Fibroblast of villous mesenchyme (primary cell): ENCODE measurements around the gene KMT2E. TPM values are rescaled to one million over a fixed set of nuclear protein-coding genes. Genes with fewer than 3 reads are reported as not detected.

Source experiments
- DNase-seq: peaks from one replicate; pipeline ENCODE4 v3.0.0-alpha.2; 2010; ENCODE audit warnings: low read depth
- H3K4me3 ChIP-seq: 2 replicates; pipeline ENCODE4 v1.5.1; 2011; ENCODE audit warnings: low read depth, mild to moderate bottlenecking, low read length
- CTCF ChIP-seq: IDR thresholded peaks from 2 replicates; pipeline ENCODE4 v1.5.1; 2012; ENCODE audit warnings: low read depth, mild to moderate bottlenecking, low read length; ENCODE audit not compliant: insufficient read depth
- total RNA-seq: library from RNA; depleted of rRNA; stranded (reverse); fragments of >200 nt; gene quantifications from 2 replicates; pipeline ENCODE4 v1.2.3, GENCODE V29; 2012

KMT2E gene
- total RNA-seq, 1 donor = 110 TPM

DNA sequence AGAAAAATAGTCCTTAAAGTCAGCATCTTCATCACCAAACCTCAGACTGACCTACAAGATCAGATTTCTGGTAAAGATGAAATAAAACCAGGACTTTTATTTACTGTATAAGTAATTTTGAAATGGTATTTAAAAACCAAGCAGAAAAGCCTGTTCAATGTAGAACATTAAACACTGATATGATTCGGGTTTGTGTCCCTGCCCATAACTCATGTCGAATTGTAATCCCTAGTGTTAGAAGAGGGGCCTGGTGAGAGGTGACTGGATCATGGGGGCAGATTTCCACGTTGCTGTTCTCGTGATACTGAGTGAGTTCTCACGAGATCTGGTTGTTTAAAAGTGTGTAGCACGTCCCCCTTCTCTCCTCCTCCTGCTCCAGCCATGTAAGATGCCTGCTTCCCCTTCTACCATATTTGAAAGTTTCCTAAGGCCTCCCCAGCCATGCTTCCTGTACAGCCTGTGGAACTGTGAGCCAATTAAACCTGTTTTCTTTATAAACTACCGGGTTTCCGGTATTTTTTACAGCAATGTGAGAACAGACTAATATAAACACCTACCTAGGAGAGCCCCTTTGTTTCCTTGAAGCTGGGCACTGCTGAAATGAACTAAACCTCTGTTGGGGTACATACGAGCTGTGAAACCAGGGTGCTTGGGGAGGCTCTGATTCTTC, 120.1 kb downstream of the KMT2E start:
- H3K4me3 ChIP-seq = no peak overlapping the region
- DNase-seq = peak; percentile 8
- TF ChIP-seq CTCF = no peak

DNA sequence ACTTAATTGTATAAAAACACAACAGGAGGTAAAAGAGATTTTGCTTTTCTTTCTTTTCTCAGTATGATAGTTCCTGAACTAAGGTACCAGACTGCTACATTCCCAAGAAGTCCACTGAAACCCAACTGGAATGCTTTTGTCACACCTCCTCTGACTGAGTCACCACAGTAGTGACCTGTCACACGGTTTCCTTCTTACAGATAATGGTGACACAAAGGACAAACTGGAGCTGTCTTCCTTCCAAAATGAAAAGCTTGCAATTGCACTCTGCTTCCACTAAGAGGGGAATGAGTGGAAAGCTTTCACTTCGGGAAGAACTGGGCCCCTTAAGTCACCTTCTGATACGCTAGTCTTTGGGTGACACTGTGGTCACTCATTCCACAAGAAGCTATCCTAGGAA, 122.2 kb downstream of the KMT2E start:
- TF ChIP-seq CTCF = peak; percentile 24
- H3K4me3 ChIP-seq = no peak overlapping the region
- peak; percentile 11 for DNase-seq

DNA sequence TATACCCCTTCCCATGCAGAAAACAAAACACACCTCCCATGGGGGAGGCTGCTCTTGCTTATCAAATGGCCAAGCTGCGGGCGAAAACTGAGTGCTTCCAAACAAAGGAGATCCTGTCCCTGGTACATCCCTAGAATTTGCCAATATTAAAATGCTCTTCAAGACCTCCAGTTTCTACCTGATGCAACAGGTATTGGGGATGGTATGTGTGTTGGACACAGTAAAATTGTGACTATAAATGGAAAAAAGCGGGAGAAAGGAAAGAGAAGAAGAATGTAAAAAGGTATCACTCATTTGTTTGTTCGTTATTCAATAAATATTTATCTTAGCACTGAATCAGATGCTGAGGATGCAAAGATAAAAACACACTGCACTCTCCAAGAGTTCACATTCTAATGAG, 123.9 kb downstream of the KMT2E start:
- no peak for DNase-seq
- no peak overlapping the region for H3K4me3 ChIP-seq
- TF ChIP-seq CTCF = no peak

- no peak for TF ChIP-seq CTCF
- no peak for DNase-seq
- H3K4me3 ChIP-seq = no peak overlapping the region
These were observed 125.4 kb downstream of the KMT2E start for GRCh38 chr7:105139381-105139780.

- peak; percentile 48 for DNase-seq
- peak; percentile 55 for TF ChIP-seq CTCF
- H3K4me3 ChIP-seq = no peak overlapping the region
These were observed 127.1 kb downstream of the KMT2E start for GRCh38 chr7:105141068-105141467.

DNA sequence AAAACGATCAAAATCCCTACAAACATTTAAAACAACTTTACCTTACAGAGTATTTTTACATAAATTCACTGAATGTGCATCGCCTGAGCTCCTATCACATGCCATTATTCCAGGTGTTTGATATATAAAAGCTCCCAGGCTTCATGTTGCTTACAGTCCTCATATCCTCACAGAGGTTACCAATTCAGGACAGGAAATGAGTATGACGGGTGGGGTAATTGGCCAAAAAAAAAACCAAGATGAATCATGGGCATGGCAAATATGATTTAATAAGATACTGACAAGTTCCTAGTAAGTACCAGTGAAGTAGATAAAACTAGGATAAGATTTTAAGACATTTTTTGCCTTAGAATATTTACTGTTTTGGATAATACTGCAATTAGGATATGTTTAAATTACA, 135.8 kb downstream of the KMT2E start:
- H3K4me3 ChIP-seq = no peak overlapping the region
- TF ChIP-seq CTCF = no peak
- peak; percentile 47 for DNase-seq

DNA sequence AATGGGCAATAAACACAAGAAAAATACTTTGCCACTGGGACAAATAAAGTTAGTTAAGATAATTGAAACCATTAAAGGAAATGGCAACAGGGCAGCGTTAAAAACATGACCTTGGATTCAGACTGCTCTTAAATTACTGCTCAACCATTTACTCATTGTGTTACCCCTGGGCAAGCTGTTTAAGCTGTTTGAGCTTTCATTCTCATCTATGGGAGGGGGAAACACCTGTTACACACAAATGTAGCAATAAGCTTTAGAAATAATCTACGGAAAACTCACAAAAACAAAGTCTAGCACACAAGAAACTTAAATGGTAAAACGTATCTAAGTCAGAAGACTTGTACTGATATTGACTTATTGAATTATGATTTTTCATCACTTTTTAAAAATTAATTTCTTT, 137.1 kb downstream of the KMT2E start:
- no peak for DNase-seq
- no peak for TF ChIP-seq CTCF
- H3K4me3 ChIP-seq = no peak overlapping the region
